NCI-H2227 treated with DMSO at 0.1 percent for 48 hours (cell line): ENCODE results near the gene TGFBRAP1.
"Not testable (repeated sequence)": the region's sequence is repeated elsewhere in the genome, so short reads cannot be mapped to it uniquely, and the experiment has no call there.

Experiments used
- DNase-seq: peaks from one replicate; lab custom pipeline; 2025; lab: John Stamatoyannopoulos, UW

The TGFBRAP1 gene

DNA sequence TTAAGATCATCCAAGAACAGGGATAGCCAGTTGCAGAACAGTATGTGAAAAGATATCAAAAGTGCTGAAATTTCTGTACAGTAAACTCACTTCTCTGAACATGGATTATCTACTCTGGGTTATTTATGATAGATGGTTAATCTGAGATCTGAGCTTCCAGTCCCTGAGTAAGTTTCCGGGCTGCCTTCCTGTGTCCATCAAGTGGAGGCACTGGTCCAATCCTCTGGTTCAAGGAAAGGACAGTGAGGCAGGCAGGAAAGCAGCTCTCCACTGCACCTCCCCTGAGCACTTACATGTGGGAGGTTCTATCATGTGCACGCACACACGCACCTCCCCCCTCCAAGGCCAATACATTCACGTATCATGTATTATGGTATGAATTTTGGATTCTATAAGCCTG is 55.5 kb downstream of the TGFBRAP1 start:
- no peak for DNase-seq

DNA sequence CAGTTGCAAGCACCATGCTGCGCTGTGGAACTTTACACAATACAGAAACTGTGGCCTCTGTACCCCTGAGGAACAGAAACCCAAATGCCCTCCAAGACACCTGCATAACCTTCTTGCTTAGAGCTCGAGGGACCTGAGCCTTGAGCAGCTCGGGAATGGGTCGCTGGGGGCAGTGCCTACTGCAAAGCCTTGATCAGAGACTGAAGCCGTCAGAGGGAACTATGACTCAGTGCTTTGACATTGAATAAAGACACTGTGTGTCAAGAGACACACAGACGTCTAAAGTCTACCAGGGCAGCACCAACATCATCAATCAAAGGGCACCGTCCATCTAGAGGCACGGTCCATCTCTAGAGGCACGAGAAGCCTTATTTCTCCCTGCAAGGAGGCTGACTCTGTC is 57.4 kb downstream of the TGFBRAP1 start:
- no peak for DNase-seq

DNA sequence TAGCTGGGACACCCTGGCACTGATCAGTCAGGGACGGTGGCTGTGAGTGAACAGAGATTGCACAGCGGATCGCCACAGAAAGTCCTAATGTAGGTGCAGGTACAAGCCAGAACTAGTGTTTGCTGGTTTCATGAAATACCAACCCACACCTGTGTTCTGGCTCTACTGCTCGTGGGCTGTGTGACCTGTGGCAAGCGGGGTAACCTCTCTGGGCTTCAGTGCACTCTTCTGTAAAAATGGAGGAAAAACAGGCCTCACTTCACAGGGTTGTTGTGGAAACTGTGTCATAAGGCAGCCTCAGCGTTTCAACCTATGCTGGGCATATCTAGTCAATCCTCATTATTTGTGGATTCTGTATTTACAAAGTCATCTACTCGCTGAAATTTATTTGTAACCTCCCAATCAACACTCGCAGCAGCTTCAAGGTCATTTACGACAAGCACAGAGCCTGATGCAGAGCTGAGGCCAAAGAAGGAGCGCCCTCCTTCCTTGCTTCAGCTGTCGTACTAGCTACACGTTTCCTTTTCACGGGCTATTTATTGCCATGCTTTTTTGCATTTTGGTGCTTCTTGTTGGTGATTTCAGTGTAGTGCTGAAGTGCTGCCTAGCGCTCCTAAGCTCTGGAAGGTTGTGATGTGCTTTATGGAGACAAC is 58.0 kb downstream of the TGFBRAP1 start:
- no peak for DNase-seq

DNA sequence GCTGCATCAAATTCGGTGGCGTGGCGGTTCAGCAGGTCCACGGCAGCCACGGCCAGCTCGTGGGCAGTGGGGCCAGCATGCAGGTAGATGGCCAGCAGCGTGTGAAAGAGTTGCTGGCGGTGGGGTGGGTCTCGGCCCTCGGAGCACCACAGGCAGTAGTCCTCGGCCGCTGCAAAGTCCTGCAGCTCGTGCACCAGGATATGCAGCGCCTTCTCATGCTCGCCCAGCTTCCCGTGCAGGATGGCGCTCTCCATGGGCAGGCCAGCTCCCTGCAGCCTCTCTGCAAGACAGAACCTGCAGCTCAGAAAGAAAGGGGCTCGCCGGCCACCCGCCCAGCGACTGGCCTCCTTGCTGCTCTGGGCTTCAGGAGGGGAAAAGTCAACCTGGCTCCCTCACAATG is 60.1 kb downstream of the TGFBRAP1 start:
- DNase-seq: no peak

DNA sequence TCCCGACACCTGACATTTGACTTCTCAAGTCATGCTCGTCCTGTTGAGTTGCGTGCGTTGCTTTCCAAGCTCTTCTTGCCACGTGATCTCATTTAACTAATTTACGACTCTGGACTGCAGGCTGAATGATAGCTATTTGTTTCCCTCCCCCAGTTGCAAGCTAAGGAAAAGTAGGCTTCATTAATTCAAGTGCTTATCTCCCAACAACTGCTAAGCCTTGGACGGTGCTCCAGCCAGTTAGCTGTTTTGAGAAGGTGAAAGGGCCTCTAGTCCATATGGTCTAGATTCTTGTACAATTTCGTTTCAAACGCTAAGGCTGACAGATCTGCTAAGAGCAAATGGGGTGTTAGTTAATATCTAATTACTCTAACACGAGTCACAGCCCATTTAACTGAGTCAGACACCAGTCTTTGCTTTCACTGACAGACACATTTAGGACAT is 66.9 kb downstream of the TGFBRAP1 start:
- no peak for DNase-seq

DNA sequence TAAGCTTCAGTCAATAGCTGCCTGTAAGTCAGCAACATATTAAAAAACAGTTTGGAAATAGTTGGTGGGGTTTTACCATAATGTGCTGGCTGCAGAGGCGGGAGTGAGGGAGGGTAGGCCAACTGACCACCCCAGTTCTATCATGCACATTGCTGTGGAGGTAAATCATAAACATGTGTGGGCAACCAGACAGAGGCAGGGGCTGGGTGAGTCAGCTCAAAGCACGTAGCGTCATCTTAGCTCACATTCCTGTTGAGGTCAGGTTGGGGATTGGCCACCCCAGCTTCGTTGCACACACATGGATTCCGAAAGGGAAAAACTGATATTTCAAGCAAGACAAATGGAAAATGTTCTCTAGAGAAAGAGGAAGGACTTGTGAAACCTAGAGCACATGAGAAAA is 68.5 kb downstream of the TGFBRAP1 start:
- DNase-seq: no peak

DNA sequence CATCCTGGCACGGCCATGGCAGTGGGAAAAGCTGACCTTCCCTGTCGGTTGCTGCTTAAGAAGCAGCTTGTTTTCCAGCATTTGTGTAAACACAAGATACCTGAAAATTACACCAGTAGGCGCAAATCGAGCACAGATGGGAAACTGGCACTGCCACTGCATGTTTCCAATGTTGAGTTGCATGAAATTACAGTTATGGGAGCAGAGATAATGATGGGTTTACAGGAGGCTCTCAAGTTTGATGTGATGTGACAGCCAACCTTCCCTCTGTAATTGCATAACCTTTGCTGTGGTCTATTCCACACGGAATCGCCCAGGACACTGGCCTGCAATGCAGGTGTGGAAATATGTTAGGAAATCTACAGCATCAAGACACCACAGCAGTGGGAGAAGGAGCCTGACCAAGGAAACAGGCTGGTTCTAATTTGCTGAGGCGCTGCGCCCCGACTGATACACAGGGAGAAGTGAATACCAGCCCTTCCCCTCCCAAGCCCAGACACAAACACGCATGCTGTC is 70.6 kb downstream of the TGFBRAP1 start:
- peak; percentile 90 for DNase-seq

DNA sequence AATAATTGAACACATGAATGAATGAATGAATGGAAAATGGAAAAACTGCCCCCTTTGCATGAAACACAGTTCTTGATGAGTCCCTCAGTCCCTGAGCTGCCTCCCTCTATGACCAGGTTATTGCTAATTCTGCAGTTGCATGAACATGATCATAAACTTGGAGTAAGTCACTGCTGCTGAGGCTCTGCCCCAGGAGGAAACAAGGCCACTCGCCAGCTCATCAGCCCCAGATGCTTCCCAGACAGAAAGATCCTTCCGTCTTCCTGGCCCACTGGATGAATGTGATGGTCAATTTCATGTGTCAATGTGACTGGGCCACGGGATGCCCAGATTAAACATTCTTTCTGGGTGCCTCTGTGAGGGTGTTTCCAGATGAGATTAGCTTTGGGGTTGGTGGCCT is 71.6 kb downstream of the TGFBRAP1 start:
- DNase-seq: no peak

DNA sequence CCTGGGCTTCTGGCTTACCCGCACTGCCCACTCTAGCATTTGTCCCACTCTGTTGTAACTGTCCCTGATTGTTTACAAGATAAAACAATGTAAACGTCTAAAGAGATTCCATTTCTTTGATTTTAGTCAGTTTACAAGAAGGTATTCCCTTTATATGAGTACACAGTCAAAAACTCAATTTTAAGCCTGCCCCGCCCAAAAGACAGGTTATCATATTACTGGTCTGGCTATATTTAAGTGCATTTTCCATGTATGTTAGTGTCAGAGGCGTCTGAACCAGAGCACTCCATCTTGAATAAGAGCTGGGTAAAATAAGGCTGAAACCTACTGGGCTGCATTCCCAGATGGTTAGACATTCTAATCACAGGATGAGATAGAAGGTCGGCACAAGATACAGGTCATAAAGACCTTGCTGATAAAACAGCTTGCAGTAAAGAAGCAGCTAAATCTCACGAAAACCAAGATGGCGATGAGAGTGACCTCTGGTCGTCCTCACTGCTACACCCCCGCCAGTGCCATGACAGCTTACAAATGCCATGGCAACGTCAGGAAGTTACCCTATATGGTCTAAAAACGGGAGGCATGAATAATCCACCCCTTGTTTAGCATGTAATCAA is 73.0 kb downstream of the TGFBRAP1 start:
- no peak for DNase-seq

DNA sequence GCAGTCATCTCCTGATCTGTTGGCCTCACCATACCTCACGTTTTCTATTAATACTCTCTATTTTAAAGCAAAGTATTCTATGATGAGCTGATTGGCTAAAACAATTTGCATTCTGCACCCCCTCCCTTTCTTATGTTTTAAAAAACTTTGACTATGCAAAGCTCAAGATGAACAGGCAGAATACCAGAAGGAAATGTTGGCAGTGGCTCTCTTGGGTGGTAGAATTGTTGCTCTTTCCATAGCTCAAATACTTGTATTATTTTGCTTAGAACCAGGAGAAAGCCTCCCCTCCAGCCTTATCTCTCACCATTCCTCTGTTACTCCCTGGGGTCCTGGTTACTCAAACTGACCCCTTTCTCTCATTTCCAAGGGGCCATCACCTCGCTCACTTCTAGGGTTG is 73.6 kb downstream of the TGFBRAP1 start:
- DNase-seq: no peak

DNA sequence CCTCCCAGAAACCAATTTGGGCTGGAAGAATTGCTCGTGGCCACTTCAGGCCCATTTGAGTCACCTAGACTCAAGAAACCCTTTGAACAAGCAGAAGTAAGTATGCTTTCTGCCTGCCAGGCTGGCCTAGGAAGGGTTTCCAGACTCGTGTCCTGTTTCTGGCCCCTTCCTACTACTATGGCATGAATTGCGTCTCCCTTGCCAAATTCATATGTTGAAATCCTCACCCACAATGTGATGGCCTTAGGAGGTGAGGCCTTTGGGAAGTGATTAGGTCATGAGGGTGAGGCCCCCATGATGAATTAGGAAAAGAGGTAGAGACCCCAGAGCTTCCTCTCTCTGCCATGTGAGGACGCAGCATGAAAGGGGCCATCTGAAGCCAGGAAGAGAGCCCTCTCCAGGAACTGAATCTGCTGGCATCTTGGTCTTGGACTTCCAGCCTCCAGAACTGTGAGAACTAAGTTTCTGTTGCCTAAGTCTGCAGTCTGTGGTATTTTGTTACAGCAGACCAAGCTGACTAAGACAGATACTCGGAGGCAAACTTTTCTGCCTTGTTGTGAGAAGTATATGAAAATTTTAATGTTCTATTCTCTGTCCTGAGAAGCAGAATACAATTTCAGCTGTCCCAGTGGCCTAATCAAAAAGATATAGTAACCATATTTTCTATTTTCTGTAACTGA is 74.9 kb downstream of the TGFBRAP1 start:
- no peak for DNase-seq

DNA sequence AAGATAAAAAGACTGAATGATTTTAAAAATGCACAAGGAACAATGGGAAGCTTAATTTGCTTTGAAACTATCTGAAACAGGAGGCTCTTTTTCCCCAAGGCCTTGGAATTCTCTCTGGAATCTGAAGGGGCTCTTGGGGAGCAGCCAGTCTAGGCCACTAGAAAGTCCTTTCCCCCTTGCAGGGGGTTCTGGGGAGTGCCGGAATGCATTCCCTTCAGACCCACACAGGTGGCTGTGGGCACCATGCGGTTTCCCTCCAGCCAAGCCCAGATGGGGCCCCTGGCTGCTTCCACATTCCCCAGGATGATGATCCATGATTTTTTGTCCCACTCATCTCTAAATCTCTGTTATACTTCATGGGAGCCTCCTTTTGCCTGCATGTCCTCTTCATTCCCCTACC is 77.3 kb downstream of the TGFBRAP1 start:
- DNase-seq: no peak

DNA sequence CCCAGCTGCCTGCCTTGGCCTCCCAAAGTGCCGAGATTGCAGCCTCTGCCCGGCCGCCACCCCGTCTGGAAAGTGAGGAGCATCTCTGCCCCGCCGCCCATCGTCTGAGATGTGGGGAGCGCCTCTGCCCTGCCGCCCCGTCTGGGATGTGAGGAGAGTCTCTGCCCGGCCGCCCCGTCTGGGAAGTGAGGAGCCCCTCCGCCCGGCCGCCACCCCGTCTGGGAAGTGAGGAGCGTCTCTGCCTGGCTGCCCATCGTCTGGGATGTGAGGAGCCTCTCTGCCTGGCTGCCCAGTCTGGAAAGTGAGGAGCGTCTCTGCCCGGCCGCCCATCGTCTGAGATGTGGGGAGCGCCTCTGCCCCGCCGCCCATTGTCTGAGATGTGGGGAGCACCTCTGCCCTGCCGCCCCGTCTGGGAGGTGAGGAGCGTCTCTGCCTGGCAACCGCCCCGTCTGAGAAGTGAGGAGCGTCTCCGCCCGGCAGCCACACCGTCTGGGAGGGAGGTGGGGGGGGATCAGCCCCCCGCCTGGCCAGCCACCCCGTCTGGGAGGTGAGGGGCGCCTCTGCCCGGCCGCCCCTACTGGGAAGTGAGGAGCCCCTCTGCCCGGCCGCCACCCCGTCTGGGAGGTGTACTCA is 78.4 kb downstream of the TGFBRAP1 start:
- not testable (repeated sequence) for DNase-seq

DNA sequence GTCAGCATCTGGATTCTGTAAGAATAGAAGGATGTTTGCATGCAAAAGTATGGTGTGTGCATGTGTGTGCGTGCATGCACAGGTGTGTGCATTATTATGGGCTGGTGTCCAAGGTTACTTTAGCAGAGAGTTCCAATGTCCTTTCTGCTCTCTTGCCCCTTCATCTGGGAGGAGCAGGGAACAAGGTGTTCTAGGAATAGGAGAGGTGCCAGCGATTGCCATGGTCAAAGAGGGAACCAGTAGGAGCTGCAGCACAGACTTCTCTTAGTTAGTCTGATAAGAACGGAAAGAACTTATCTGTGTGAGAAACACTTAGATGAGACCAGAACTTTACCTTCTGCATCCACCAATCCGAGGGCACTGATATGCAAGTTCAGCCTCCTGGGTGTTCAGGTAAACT is 79.6 kb downstream of the TGFBRAP1 start:
- DNase-seq: no peak

DNA sequence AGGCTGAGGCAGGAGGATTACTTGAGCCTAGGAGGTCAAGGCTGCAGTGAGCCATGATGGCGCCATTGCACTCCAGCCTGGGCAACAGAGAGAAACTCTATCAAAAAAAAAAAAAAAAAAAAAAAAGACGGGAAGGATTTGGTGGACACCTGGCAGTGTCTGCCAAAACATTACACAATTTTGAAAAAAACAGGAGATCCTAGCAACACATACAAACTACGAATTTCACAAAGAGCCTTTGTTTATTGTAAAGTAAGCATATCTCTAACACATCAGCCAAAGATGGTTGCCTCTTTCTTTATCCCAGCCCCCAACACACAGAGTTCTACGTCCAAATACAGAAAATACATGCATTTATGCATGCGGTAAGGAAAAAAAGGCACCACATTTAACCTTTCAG is 80.4 kb downstream of the TGFBRAP1 start:
- DNase-seq: no peak

DNA sequence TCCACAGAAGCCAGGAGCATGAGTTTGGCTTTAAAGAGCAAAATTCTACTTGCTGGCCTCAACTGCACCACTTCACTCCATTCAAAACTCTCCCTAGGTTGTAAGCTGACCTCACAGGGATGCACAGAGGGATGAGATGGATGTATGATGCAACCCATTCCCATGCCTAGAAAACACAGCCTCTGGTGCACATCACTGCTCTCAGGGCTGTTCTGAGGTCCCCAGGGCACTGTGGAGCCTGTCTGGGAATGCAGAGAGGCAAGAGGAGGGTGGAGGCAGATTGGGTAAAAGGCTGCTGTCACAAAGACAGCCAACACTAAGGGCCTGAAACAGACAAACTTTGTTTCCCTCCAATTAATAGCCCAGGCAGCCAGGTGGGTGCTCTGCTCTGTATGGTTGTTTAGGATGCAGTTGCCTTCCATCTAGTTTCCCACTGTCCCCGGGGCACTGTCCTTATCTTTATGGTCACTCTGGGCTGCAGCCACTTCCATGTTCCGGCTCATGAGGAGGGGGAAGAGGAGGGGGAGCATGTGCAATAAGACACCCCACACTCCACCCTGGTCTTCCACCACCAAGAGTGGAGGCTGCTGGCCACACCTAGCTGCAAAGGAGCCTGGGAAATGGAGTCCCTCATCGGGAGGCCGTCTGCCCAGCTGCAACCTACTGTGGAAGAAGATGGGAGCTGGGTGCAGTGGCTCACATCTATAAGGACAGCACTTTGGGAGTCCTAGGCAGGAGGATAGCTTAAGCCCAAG is 81.0 kb downstream of the TGFBRAP1 start:
- DNase-seq: no peak

DNA sequence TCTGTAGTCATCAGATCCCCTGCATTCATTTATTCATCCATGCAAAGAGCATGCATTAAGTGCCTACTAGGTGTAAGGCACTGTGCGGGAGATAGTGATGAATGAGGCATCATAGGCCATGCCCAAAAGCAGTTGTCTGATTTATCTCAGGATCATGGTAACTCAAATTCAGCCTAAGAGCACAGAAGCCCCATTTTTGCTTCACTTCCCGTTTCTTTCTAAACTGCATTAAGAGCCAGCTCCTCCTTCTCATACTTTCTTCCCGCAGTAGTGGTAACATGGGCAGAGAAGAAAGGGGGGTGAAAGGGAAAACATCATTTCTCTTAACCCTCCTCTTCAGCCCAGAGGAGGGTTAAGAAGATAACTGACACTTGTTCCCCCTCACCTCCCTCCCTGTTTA is 85.1 kb downstream of the TGFBRAP1 start:
- DNase-seq: no peak

DNA sequence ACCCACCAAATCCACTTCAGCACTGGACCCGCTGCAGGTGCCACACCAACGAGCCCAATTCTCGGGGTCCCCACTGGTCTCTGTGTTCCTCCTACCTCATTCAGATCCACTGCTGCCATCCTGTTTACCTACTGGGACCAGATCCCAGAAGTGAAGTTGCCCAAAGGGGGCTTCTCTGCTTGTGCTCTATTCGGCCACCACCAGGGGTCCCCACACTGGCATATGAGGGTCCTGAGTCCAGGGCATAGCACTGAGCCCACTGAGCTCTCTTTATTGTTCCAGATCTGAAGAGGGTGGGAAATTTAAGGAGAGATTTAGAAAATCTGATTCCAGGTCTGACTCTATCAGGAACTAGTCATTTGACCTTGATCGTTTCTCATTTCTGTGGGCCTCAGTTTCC is 85.6 kb downstream of the TGFBRAP1 start:
- DNase-seq: no peak

DNA sequence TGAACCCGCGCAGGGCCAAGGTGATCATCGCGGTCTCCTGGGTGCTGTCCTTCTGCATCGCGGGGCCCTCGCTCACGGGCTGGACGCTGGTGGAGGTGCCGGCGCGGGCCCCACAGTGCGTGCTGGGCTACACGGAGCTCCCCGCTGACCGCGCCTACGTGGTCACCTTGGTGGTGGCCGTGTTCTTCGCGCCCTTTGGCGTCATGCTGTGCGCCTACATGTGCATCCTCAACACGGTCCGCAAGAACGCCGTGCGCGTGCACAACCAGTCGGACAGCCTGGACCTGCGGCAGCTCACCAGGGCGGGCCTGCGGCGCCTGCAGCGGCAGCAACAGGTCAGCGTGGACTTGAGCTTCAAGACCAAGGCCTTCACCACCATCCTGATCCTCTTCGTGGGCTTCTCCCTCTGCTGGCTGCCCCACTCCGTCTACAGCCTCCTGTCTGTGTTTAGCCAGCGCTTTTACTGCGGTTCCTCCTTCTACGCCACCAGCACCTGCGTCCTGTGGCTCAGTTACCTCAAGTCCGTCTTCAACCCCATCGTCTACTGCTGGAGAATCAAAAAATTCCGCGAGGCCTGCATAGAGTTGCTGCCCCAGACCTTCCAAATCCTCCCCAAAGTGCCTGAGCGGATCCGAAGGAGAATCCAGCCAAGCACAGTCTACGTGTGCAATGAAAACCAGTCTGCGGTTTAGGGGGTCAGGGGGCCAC is 87.1 kb downstream of the TGFBRAP1 start:
- DNase-seq: no peak

DNA sequence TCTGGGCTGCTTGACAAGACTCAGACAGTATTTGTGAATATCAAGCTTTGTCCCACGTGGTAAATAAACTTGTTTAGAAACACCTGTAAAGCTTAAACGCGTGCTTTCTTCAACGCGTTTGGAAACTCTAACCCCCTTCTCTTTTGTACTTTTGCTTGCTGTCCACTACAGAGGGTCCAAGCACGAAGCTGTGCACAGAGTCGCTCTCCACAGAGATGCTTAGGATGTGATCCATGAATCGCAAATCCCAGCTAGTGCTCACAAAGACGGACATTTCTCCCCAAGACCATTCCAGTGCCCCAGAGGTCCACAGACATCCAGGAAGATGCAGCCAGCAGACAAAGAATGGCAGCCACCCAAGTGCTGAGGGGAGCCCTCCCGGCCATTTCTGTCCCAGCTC is 88.1 kb downstream of the TGFBRAP1 start, which contains the start of gene GPR45:
Gene GPR45, plus strand, starts transcription at position 301 of the 400 bp plus-strand sequence. CDS start 116 bp downstream, outside the sequence.
- no peak for DNase-seq

DNA sequence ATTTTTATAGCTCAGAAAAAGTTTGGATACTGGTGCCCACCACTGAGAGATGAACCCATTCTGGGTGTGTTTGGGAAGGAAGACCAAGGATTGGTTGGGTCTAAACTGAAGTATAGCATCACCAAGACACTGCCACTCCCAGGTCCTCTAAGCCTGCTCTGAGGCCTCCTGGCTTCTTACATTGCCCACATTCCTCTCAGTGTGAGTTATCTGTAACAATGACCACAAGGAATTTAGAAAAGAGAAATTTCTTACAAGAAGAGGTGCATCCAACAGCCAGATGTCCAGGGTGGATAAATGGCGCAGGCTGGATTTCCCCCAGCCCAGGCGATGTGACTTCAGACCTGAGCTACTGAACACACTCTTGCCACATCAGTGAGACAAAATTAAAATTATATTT is 89.6 kb downstream of the TGFBRAP1 start:
- DNase-seq: no peak
